Measurements from ENCODE around the gene GINS1. TPM values are rescaled to one million over a fixed set of nuclear protein-coding genes. Genes with fewer than 3 reads are reported as not detected.

Gene GINS1
- total RNA-seq, 1 donor from 2014 or later: 6.6 TPM

GRCh38 chr20:25490656-25491445 is 83.4 kb downstream of the GINS1 start:
- no peak overlapping the region for H3K4me2 ChIP-seq (ENCODE audit: low read length)
- no peak for TF ChIP-seq CTCF (IDR thresholded peaks at IDR 0.05; ENCODE audit: insufficient read depth, low read depth, low read length)
- TF ChIP-seq EZH2 (IDR thresholded peaks at IDR 0.05; ENCODE audit: insufficient read depth, low read length): no peak
- H3K27ac Mint-ChIP-seq (ENCODE audit: unreplicated experiment): no peak overlapping the region
- peaks cover 4% of the 10 kb centered on the region for H3K36me3 Mint-ChIP-seq (ENCODE audit: low read depth, unreplicated experiment)
- no peaks in the 10 kb centered on the region for H3K27me3 ChIP-seq (ENCODE audit: insufficient read depth, low read length)
- peaks cover 4% of the 10 kb centered on the region for H3K4me1 Mint-ChIP-seq (ENCODE audit: low read depth, unreplicated experiment)
- no peaks in the 10 kb centered on the region for H3K79me2 ChIP-seq (ENCODE audit: insufficient read depth, low read length)
- no peaks in the 10 kb centered on the region for H3K9me3 Mint-ChIP-seq (ENCODE audit: unreplicated experiment)
- no peaks in the 10 kb centered on the region for H3K27me3 Mint-ChIP-seq (ENCODE audit: low read depth, unreplicated experiment)
- DNase-seq (ENCODE audit: low read depth) (no peak), FAIRE-seq (no peak)
- no peak overlapping the region for H3K27ac ChIP-seq (ENCODE audit: low read depth, low read length)
- no peak overlapping the region for H3K4me3 Mint-ChIP-seq (ENCODE audit: unreplicated experiment)
- no peaks in the 10 kb centered on the region for H3K9me3 ChIP-seq (ENCODE audit: insufficient read depth, low read depth, low read length)
- H3K9ac ChIP-seq (ENCODE audit: low read length): no peak overlapping the region
- H3K4me1 ChIP-seq (ENCODE audit: insufficient read depth, low read length): no peaks in the 10 kb centered on the region
- H4K20me1 ChIP-seq (ENCODE audit: insufficient read depth, low read length): peaks cover 9% of the 10 kb centered on the region
- no peak overlapping the region for H2AFZ ChIP-seq (ENCODE audit: low read depth, low read length)
- no peak overlapping the region for H3K4me3 ChIP-seq (ENCODE audit: insufficient read depth, low read depth, low read length)
- no peaks in the 10 kb centered on the region for H3K36me3 ChIP-seq (ENCODE audit: insufficient read depth, low read length)

- TF ChIP-seq CTCF (IDR thresholded peaks at IDR 0.05; ENCODE audit: insufficient read depth, low read depth, low read length) (no peak), EZH2 (IDR thresholded peaks at IDR 0.05; ENCODE audit: insufficient read depth, low read length) (no peak)
- no peaks in the 10 kb centered on the region for H3K79me2 ChIP-seq (ENCODE audit: insufficient read depth, low read length)
- no peaks in the 10 kb centered on the region for H3K9me3 ChIP-seq (ENCODE audit: insufficient read depth, low read depth, low read length)
- no peak overlapping the region for H3K4me2 ChIP-seq (ENCODE audit: low read length)
- no peak overlapping the region for H3K9ac ChIP-seq (ENCODE audit: low read length)
- no peaks in the 10 kb centered on the region for H3K27me3 ChIP-seq (ENCODE audit: insufficient read depth, low read length)
- H3K4me3 ChIP-seq (ENCODE audit: insufficient read depth, low read depth, low read length): no peak overlapping the region
- H3K4me1 ChIP-seq (ENCODE audit: insufficient read depth, low read length): no peaks in the 10 kb centered on the region
- no peak overlapping the region for H3K27ac Mint-ChIP-seq (ENCODE audit: unreplicated experiment)
- no peaks in the 10 kb centered on the region for H3K36me3 ChIP-seq (ENCODE audit: insufficient read depth, low read length)
- H4K20me1 ChIP-seq (ENCODE audit: insufficient read depth, low read length): peaks cover 6% of the 10 kb centered on the region
- no peaks in the 10 kb centered on the region for H3K27me3 Mint-ChIP-seq (ENCODE audit: low read depth, unreplicated experiment)
- no peak for FAIRE-seq
- H2AFZ ChIP-seq (ENCODE audit: low read depth, low read length): no peak overlapping the region
- no peaks in the 10 kb centered on the region for H3K9me3 Mint-ChIP-seq (ENCODE audit: unreplicated experiment)
- no peak for DNase-seq (ENCODE audit: low read depth)
- H3K27ac ChIP-seq (ENCODE audit: low read depth, low read length): no peak overlapping the region
- H3K36me3 Mint-ChIP-seq (ENCODE audit: low read depth, unreplicated experiment): peaks cover 4% of the 10 kb centered on the region
- H3K4me3 Mint-ChIP-seq (ENCODE audit: unreplicated experiment): no peak overlapping the region
- H3K4me1 Mint-ChIP-seq (ENCODE audit: low read depth, unreplicated experiment): no peaks in the 10 kb centered on the region
Observed at GRCh38 chr20:25491446-25492038, 84.1 kb downstream of the GINS1 start.

- H3K27ac Mint-ChIP-seq (ENCODE audit: unreplicated experiment): no peak overlapping the region
- FAIRE-seq: no peak
- TF ChIP-seq EZH2 (IDR thresholded peaks at IDR 0.05; ENCODE audit: insufficient read depth, low read length): no peak
- no peak for TF ChIP-seq CTCF (IDR thresholded peaks at IDR 0.05; ENCODE audit: insufficient read depth, low read depth, low read length)
Observed at GRCh38 chr20:25493137-25493536, 85.7 kb downstream of the GINS1 start.

More at GRCh38 chr20:25493137-25493536, 85.7 kb downstream of the GINS1 start:
- peaks cover 7% of the 10 kb centered on the region for H4K20me1 ChIP-seq (ENCODE audit: insufficient read depth, low read length)
- H3K9me3 ChIP-seq (ENCODE audit: insufficient read depth, low read depth, low read length): no peaks in the 10 kb centered on the region
- H2AFZ ChIP-seq (ENCODE audit: low read depth, low read length): no peak overlapping the region
- no peak overlapping the region for H3K4me3 Mint-ChIP-seq (ENCODE audit: unreplicated experiment)
- no peaks in the 10 kb centered on the region for H3K79me2 ChIP-seq (ENCODE audit: insufficient read depth, low read length)
- no peaks in the 10 kb centered on the region for H3K27me3 ChIP-seq (ENCODE audit: insufficient read depth, low read length)
- no peak overlapping the region for H3K9ac ChIP-seq (ENCODE audit: low read length)
- no peak overlapping the region for H3K27ac ChIP-seq (ENCODE audit: low read depth, low read length)
- no peaks in the 10 kb centered on the region for H3K27me3 Mint-ChIP-seq (ENCODE audit: low read depth, unreplicated experiment)
- no peaks in the 10 kb centered on the region for H3K36me3 ChIP-seq (ENCODE audit: insufficient read depth, low read length)
- no peaks in the 10 kb centered on the region for H3K9me3 Mint-ChIP-seq (ENCODE audit: unreplicated experiment)
- H3K4me1 ChIP-seq (ENCODE audit: insufficient read depth, low read length): peaks cover 2% of the 10 kb centered on the region
- no peaks in the 10 kb centered on the region for H3K4me1 Mint-ChIP-seq (ENCODE audit: low read depth, unreplicated experiment)
- peaks cover 6% of the 10 kb centered on the region for H3K36me3 Mint-ChIP-seq (ENCODE audit: low read depth, unreplicated experiment)
- no peak overlapping the region for H3K4me2 ChIP-seq (ENCODE audit: low read length)
- no peak for DNase-seq (ENCODE audit: low read depth)
- H3K4me3 ChIP-seq (ENCODE audit: insufficient read depth, low read depth, low read length): no peak overlapping the region
